Fibroblast of villous mesenchyme (primary cell): ENCODE measurements around the gene HES7. TPM values are rescaled to one million over a fixed set of nuclear protein-coding genes. Genes with fewer than 3 reads are reported as not detected.
A peak's percentile ranks its signal among the peaks of the same experiment; 100 is the strongest.

Source experiments
- DNase-seq: peaks from one replicate; pipeline ENCODE4 v3.0.0-alpha.2; 2010; ENCODE audit warnings: low read depth
- H3K4me3 ChIP-seq: 2 replicates; pipeline ENCODE4 v1.5.1; 2011; ENCODE audit warnings: low read depth, mild to moderate bottlenecking, low read length
- CTCF ChIP-seq: IDR thresholded peaks from 2 replicates; pipeline ENCODE4 v1.5.1; 2012; ENCODE audit warnings: low read depth, mild to moderate bottlenecking, low read length; ENCODE audit not compliant: insufficient read depth
- total RNA-seq: library from RNA; depleted of rRNA; stranded (reverse); fragments of >200 nt; gene quantifications from 2 replicates; pipeline ENCODE4 v1.2.3, GENCODE V29; 2012

HES7 gene
- total RNA-seq, 1 donor = not detected

GRCh38 chr17:8141741-8142140 is 17.8 kb upstream of the HES7 start:
- no peak for DNase-seq
- no peak overlapping the region for H3K4me3 ChIP-seq
- no peak for TF ChIP-seq CTCF

GRCh38 chr17:8141045-8141444 is 17.1 kb upstream of the HES7 start:
- TF ChIP-seq CTCF = no peak
- no peak for DNase-seq

GRCh38 chr17:8140065-8141029 is 16.4 kb upstream of the HES7 start:
- TF ChIP-seq CTCF = no peak
- no peak for DNase-seq
- no peak overlapping the region for H3K4me3 ChIP-seq

More at GRCh38 chr17:8141045-8141444, 17.1 kb upstream of the HES7 start:
- H3K4me3 ChIP-seq = no peak overlapping the region

- peak; percentile 89 for TF ChIP-seq CTCF
- DNase-seq = peak; percentile 98
- peak overlapping the region; percentile 50 for H3K4me3 ChIP-seq
Observed at GRCh38 chr17:8138672-8139371, 14.9 kb upstream of the HES7 start.

GRCh38 chr17:8138374-8138671 is 14.4 kb upstream of the HES7 start:
- H3K4me3 ChIP-seq = peak overlapping the region; percentile 47
- TF ChIP-seq CTCF = no peak
- DNase-seq = no peak

GRCh38 chr17:8137645-8138373 is 13.9 kb upstream of the HES7 start:
- H3K4me3 ChIP-seq = peak overlapping the region; percentile 47
- TF ChIP-seq CTCF = no peak
- DNase-seq = no peak
